SK-N-SH (cell line): ENCODE results near the gene RFTN1.

ENCODE experiments used
- PBX3 ChIP-seq: IDR thresholded peaks from 2 replicates; pipeline ENCODE4; 2012
- TCF12 ChIP-seq: IDR thresholded peaks from 2 replicates; pipeline ENCODE4 v1.4.0; 2012
- TF ChIP-seq, protein P1 (sequence below): fragments of 200-600 bp; sonication (generic); IDR thresholded peaks from 2 replicates; pipeline ENCODE4 v1.6.1; 2017; ENCODE audit warnings: antibody characterized with exemption, mild to moderate bottlenecking, moderate library complexity

GRCh38 chr3:16415911-16416476 is 97.5 kb downstream of the RFTN1 start:
- TF ChIP-seq TCF12 (no peak), PBX3 (no peak)
- TF ChIP-seq, protein P1, sequence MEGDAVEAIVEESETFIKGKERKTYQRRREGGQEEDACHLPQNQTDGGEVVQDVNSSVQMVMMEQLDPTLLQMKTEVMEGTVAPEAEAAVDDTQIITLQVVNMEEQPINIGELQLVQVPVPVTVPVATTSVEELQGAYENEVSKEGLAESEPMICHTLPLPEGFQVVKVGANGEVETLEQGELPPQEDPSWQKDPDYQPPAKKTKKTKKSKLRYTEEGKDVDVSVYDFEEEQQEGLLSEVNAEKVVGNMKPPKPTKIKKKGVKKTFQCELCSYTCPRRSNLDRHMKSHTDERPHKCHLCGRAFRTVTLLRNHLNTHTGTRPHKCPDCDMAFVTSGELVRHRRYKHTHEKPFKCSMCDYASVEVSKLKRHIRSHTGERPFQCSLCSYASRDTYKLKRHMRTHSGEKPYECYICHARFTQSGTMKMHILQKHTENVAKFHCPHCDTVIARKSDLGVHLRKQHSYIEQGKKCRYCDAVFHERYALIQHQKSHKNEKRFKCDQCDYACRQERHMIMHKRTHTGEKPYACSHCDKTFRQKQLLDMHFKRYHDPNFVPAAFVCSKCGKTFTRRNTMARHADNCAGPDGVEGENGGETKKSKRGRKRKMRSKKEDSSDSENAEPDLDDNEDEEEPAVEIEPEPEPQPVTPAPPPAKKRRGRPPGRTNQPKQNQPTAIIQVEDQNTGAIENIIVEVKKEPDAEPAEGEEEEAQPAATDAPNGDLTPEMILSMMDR = no peak
